ENCODE data around the gene KRT27. TPM values are rescaled to one million over a fixed set of nuclear protein-coding genes. Genes with fewer than 3 reads are reported as not detected.
"Not testable (repeated sequence)": the region's sequence is repeated elsewhere in the genome, so short reads cannot be mapped to it uniquely, and the experiment has no call there.

The KRT27 gene
- total RNA-seq, 4 donors from 2014 or later = not detected

GRCh38 chr17:40818733-40819527 is 36.6 kb upstream of the KRT27 start:
- H3K9me3 ChIP-seq = no peaks in the 10 kb centered on the region
- peaks cover 0 to 11% (median 0%) of the 10 kb centered on the region in 3 donors for H3K36me3 ChIP-seq
- H3K27ac ChIP-seq = peak overlapping the region; percentile 79 to 96 (median 90)
- peak; percentile 28 to 60 for TF ChIP-seq POLR2A (IDR thresholded peaks at IDR 0.05)
- TF ChIP-seq CTCF (IDR thresholded peaks at IDR 0.05) = peak in 1 of 6 experiments; percentile 1
- peaks cover 0 to 5% (median 2%) of the 10 kb centered on the region in 4 donors for H3K4me1 ChIP-seq
- DNase-seq = peak; percentile 70 to 90 (median 90)
- H3K4me3 ChIP-seq = peak overlapping the region; percentile 67 to 93 (median 68)
- no peaks in the 10 kb centered on the region for H3K27me3 ChIP-seq

- peak overlapping the region; percentile 67 to 93 (median 68) for H3K4me3 ChIP-seq
- TF ChIP-seq CTCF (IDR thresholded peaks at IDR 0.05) = no peak
- no peak for TF ChIP-seq POLR2A (IDR thresholded peaks at IDR 0.05)
- H3K4me1 ChIP-seq = peaks cover 0 to 5% (median 2%) of the 10 kb centered on the region in 4 donors
- no peaks in the 10 kb centered on the region for H3K27me3 ChIP-seq
- H3K36me3 ChIP-seq = peaks cover 0 to 11% (median 0%) of the 10 kb centered on the region in 3 donors
- DNase-seq = no peak
- H3K9me3 ChIP-seq = no peaks in the 10 kb centered on the region
- peak overlapping the region; percentile 79 to 96 (median 90) for H3K27ac ChIP-seq
Measured at GRCh38 chr17:40818343-40818732, 36.0 kb upstream of the KRT27 start.

GRCh38 chr17:40817103-40817682 is 34.8 kb upstream of the KRT27 start:
- H3K27me3 ChIP-seq = no peaks in the 10 kb centered on the region
- TF ChIP-seq CTCF (IDR thresholded peaks at IDR 0.05) (no peak), POLR2A (IDR thresholded peaks at IDR 0.05) (no peak)
- no peak for DNase-seq
- H3K4me3 ChIP-seq = no peak overlapping the region
- H3K27ac ChIP-seq = no peak overlapping the region
- H3K9me3 ChIP-seq = no peaks in the 10 kb centered on the region
- H3K36me3 ChIP-seq = peaks cover 0 to 11% (median 0%) of the 10 kb centered on the region in 3 donors
- H3K4me1 ChIP-seq = peaks cover 0 to 5% (median 2%) of the 10 kb centered on the region in 4 donors

- Histone ChIP-seq H3K4me1 (peaks cover 0 to 5% (median 2%) of the 10 kb centered on the region in 4 donors), H3K4me3 (no peak overlapping the region), H3K27ac (no peak overlapping the region), H3K9me3 (no peaks in the 10 kb centered on the region), H3K27me3 (no peaks in the 10 kb centered on the region), H3K36me3 (peaks cover 0 to 11% (median 0%) of the 10 kb centered on the region in 3 donors)
- no peak for TF ChIP-seq CTCF (IDR thresholded peaks at IDR 0.05)
- TF ChIP-seq POLR2A (IDR thresholded peaks at IDR 0.05) = no peak
- no peak for DNase-seq
Measured at GRCh38 chr17:40816569-40816968, 34.2 kb upstream of the KRT27 start.

GRCh38 chr17:40815381-40815780 is 33.0 kb upstream of the KRT27 start:
- Histone ChIP-seq H3K4me3 (no peak overlapping the region), H3K36me3 (peaks cover 0 to 11% (median 0%) of the 10 kb centered on the region in 3 donors), H3K27me3 (no peaks in the 10 kb centered on the region), H3K27ac (no peak overlapping the region), H3K9me3 (no peaks in the 10 kb centered on the region), H3K4me1 (peaks cover 0 to 5% (median 2%) of the 10 kb centered on the region in 4 donors)
- DNase-seq = no peak
- TF ChIP-seq POLR2A (IDR thresholded peaks at IDR 0.05) (no peak), CTCF (IDR thresholded peaks at IDR 0.05) (no peak)

- not testable (repeated sequence) for H3K27me3 ChIP-seq, H3K4me1 ChIP-seq, H3K4me3 ChIP-seq, H3K27ac ChIP-seq, H3K9me3 ChIP-seq, DNase-seq
- H3K36me3 ChIP-seq = peaks cover 0 to 11% (median 0%) of the 10 kb centered on the region in 3 donors
Measured at GRCh38 chr17:40814657-40815056, 32.3 kb upstream of the KRT27 start.

Measured in Peyer's patch (tissue), 4 donors.